HepG2 (cell line): Measurements from ENCODE around the gene BMPR1B. TPM values are rescaled to one million over a fixed set of nuclear protein-coding genes. Genes with fewer than 3 reads are reported as not detected.

ENCODE experiments used
- ATAC-seq: fragments of 200-7000 bp; cut with Tn5 transposase; 3 replicates; pipeline ENCODE4 v1.9.1; 2020; ENCODE audit warnings: mild to moderate bottlenecking, moderate library complexity
- BruUV-seq: library from RNA; stranded (reverse); fragments of 400-500 nt; replicated peaks from 2 replicates; lab custom pipeline; 2021; lab: Mats Ljungman, UMichigan
- CTCF ChIA-PET: fragments of 300-600 bp; formaldehyde crosslinking; extraction: SDS; loops from one replicate; lab custom pipeline; 2021; ENCODE audit warnings: low total read pairs, inconsistent platforms, low intra/inter-chr PET ratio; lab: Yijun Ruan, JAX
- POLR2A ChIA-PET: fragments of 350-600 bp; sonication (Branson Sonifier 250); formaldehyde crosslinking; loops from one replicate; lab custom pipeline; 2020; ENCODE audit warnings: antibody characterized with exemption, inconsistent platforms; lab: Yijun Ruan, JAX
- DNase-seq: peaks from one replicate; pipeline ENCODE4 v3.0.0-alpha.2; 2015; ENCODE audit warnings: low spot score
- FAIRE-seq: peaks from 3 replicates; lab custom pipeline; 2011; peaks lifted over from hg19 to GRCh38; lab: Jason Lieb, UNC
- H2AFZ ChIP-seq: one replicate; pipeline ENCODE4 v1.6.1; 2011; ENCODE audit warnings: low read length, inconsistent platforms
- H3K27ac ChIP-seq: fragments of 300-600 bp; 3 replicates; pipeline ENCODE4 v1.8.0; 2011; ENCODE audit warnings: mixed run types, mild to moderate bottlenecking, mixed read lengths, low read length, inconsistent platforms; ENCODE audit not compliant: insufficient read depth; ENCODE audit errors: extremely low read length
- H3K27me3 ChIP-seq, 2 experiments: fragments of 200-600 bp in 1 of 2; 2 replicates in 1 of 2; 3 replicates in 1 of 2; pipeline versions ENCODE4 v1.6.0 to v1.8.0; 2011; ENCODE audit warnings: low read length in 2 of 2, mild to moderate bottlenecking in 2 of 2, moderate library complexity in 2 of 2, inconsistent platforms in 1 of 2; ENCODE audit not compliant: insufficient read depth in 2 of 2, control insufficient read depth in 1 of 2
- H3K36me3 ChIP-seq, 2 experiments: fragments of 200-600 bp in 1 of 2; replicated peaks in 1 of 2; 2 replicates in 1 of 2; 3 replicates in 1 of 2; pipeline versions ENCODE4 v1.5.1 to v1.8.0; 2011; ENCODE audit warnings: low read length in 2 of 2, inconsistent platforms in 1 of 2; ENCODE audit not compliant: insufficient read depth in 2 of 2, control insufficient read depth in 1 of 2
- H3K4me1 ChIP-seq: 2 replicates; pipeline ENCODE4 v1.5.1; 2012; ENCODE audit warnings: low read length, inconsistent platforms; ENCODE audit not compliant: insufficient read depth
- H3K4me2 ChIP-seq: 2 replicates; pipeline ENCODE4 v1.6.0; 2011; ENCODE audit warnings: low read depth, low read length, inconsistent platforms
- H3K4me3 ChIP-seq, 3 experiments: fragments of 200-600 bp in 1 of 3; sonication (generic), shearing (Covaris generic) in 1 of 3; replicated peaks in 1 of 3; 2 replicates each; pipeline ENCODE4 v1.5.1; 2011 to 2016; ENCODE audit warnings: low read length in 3 of 3, inconsistent platforms in 2 of 3, low read depth in 2 of 3, mild to moderate bottlenecking in 2 of 3, control low read depth in 1 of 3, mixed read lengths in 1 of 3; ENCODE audit not compliant: insufficient read depth in 1 of 3
- H3K79me2 ChIP-seq: one replicate; pipeline ENCODE4 v1.6.1; 2011; ENCODE audit warnings: low read length, inconsistent platforms; ENCODE audit not compliant: insufficient read depth
- H3K9ac ChIP-seq: 2 replicates; pipeline ENCODE4 v1.6.0; 2011; ENCODE audit warnings: mild to moderate bottlenecking, low read depth, low read length, inconsistent platforms; ENCODE audit not compliant: insufficient read depth
- H3K9me3 ChIP-seq: 2 replicates; pipeline ENCODE4 v1.5.1; 2012; ENCODE audit warnings: mild to moderate bottlenecking, low read length
- H4K20me1 ChIP-seq: 2 replicates; pipeline ENCODE4 v1.6.0; 2011; ENCODE audit warnings: inconsistent platforms, mild to moderate bottlenecking, low read length, moderate library complexity; ENCODE audit not compliant: insufficient read depth
- BRCA1 ChIP-seq: sonication (generic); formaldehyde crosslinking; IDR thresholded peaks from 2 replicates; pipeline ENCODE4 v1.4.0; 2020; ENCODE audit warnings: missing genetic modification reagents
- DNMT1 ChIP-seq: sonication (generic); formaldehyde crosslinking; IDR thresholded peaks from 2 replicates; pipeline ENCODE4 v1.5.1; 2020; ENCODE audit warnings: mild to moderate bottlenecking, missing genetic modification reagents
- EEA1 ChIP-seq: sonication (generic); formaldehyde crosslinking; IDR thresholded peaks from 2 replicates; pipeline ENCODE4 v1.5.1; 2020; ENCODE audit warnings: mild to moderate bottlenecking, missing genetic modification reagents, borderline replicate concordance
- HCFC1 ChIP-seq: fragments of 150-350 bp; IDR thresholded peaks from 2 replicates; pipeline ENCODE4 v1.6.1; 2014; ENCODE audit warnings: low read depth, low read length
- ISL2 ChIP-seq: sonication (generic); formaldehyde crosslinking; IDR thresholded peaks from 2 replicates; pipeline ENCODE4 v1.5.0; 2020; ENCODE audit warnings: missing genetic modification reagents
- NFIC ChIP-seq: IDR thresholded peaks from 2 replicates; pipeline ENCODE4 v1.6.1; 2012; ENCODE audit warnings: mild to moderate bottlenecking, low read length, inconsistent platforms
- PRMT3 ChIP-seq: sonication (generic); formaldehyde crosslinking; IDR thresholded peaks from 2 replicates; pipeline ENCODE4 v1.8.1; 2022; ENCODE audit warnings: low read depth, mild to moderate bottlenecking, moderate library complexity, missing genetic modification reagents, borderline replicate concordance
- RAD21 ChIP-seq: fragments of 450-650 bp; formaldehyde crosslinking; IDR thresholded peaks from 2 replicates; pipeline ENCODE4 v1.5.0; 2020; ENCODE audit warnings: mild to moderate bottlenecking
- TBL1XR1 ChIP-seq: fragments of 150-350 bp; IDR thresholded peaks from 2 replicates; pipeline ENCODE4 v1.6.1; 2014; ENCODE audit warnings: borderline replicate concordance, low read length; ENCODE audit not compliant: partially characterized antibody
- ZNF256 ChIP-seq: sonication (generic); formaldehyde crosslinking; conservative IDR thresholded peaks from 2 replicates; pipeline ENCODE4 v1.4.0; 2020; ENCODE audit warnings: missing genetic modification reagents
- ZNF547 ChIP-seq: sonication (generic); formaldehyde crosslinking; IDR thresholded peaks from 2 replicates; pipeline ENCODE4 v1.5.1; 2020; ENCODE audit warnings: mild to moderate bottlenecking, missing genetic modification reagents
- ZNF570 ChIP-seq: sonication (generic); formaldehyde crosslinking; IDR thresholded peaks from 2 replicates; pipeline ENCODE4 v1.4.0; 2020; ENCODE audit warnings: mild to moderate bottlenecking, missing genetic modification reagents, borderline replicate concordance
- ZNF619 ChIP-seq: sonication (generic); formaldehyde crosslinking; IDR thresholded peaks from 2 replicates; pipeline ENCODE4 v1.4.0; 2020; ENCODE audit warnings: mild to moderate bottlenecking, missing genetic modification reagents
- ZNF678 ChIP-seq: sonication (generic); formaldehyde crosslinking; IDR thresholded peaks from 2 replicates; pipeline ENCODE4 v1.4.0; 2020; ENCODE audit warnings: mild to moderate bottlenecking, missing genetic modification reagents
- WGBS: methylation state at CpG from one replicate; pipeline ENCODE4 v1.1.6; 2017; ENCODE audit warnings: low lambda C conversion rate; 5-methylcytosine and 5-hydroxymethylcytosine counted together
- in situ Hi-C: cut with HindIII; loops from 2 replicates; pipeline ENCODE4 v1.10.0; 2017; ENCODE audit warnings: low pct_unique_long_range_greater_than_20kb; ENCODE audit not compliant: extremely low pct_ligation_motif_present
- intact Hi-C: fragments of 100-400 bp; cut with micrococcal nuclease; formaldehyde crosslinking; loops from one replicate; pipeline ENCODE4 v1.10.0; 2022; ENCODE audit not compliant: unreplicated experiment
- polyA plus RNA-seq, 8 experiments: library from polyadenylated mRNA; depleted of rRNA in 3 of 8; stranded (reverse) in 7 of 8; unstranded in 1 of 8; fragments of >200 nt; fragmentation: Illumina TruSeq in 4 of 8; extraction: Trizol in 4 of 8; gene quantifications; 2 replicates each; pipeline versions ENCODE4 v1.2.1 to v1.2.3, GENCODE V29; 2011 to 2016; ENCODE audit warnings: low read depth in 4 of 8, missing spikeins in 1 of 8, mixed read lengths in 1 of 8; ENCODE audit not compliant: insufficient read depth in 1 of 8
- total RNA-seq, 5 experiments: library from RNA; depleted of rRNA; stranded (reverse); fragments of >200 nt; fragmentation: Illumina TruSeq; extraction: Trizol; gene quantifications; 2 replicates each; pipeline ENCODE4 v1.2.3, GENCODE V29; 2016; ENCODE audit warnings: low read depth in 1 of 5
- TF ChIP-seq, protein P1 (sequence below): sonication (generic); formaldehyde crosslinking; IDR thresholded peaks from 2 replicates; pipeline ENCODE4 v1.8.1; 2022; ENCODE audit warnings: low read depth, mild to moderate bottlenecking, missing genetic modification reagents
- TF ChIP-seq, protein P2 (sequence below): sonication (generic); formaldehyde crosslinking; conservative IDR thresholded peaks from 2 replicates; pipeline ENCODE4 v1.4.0; 2020; ENCODE audit warnings: missing genetic modification reagents
- TF ChIP-seq, protein P3 (sequence below), 2 experiments: sonication (generic) in 1 of 2; formaldehyde crosslinking in 1 of 2; IDR thresholded peaks; 2 replicates each; pipeline versions ENCODE4 v1.4.0 to v1.6.1; 2016 to 2020; ENCODE audit warnings: borderline replicate concordance in 1 of 2, low read depth in 1 of 2, mild to moderate bottlenecking in 1 of 2, missing genetic modification reagents in 1 of 2

The BMPR1B gene
- total and polyA plus RNA-seq, 2 of the 13 experiments (the other 11 are each of a cell fraction or from before 2014, with no cell fraction given) = 0.07 TPM; not detected in 1

DNA sequence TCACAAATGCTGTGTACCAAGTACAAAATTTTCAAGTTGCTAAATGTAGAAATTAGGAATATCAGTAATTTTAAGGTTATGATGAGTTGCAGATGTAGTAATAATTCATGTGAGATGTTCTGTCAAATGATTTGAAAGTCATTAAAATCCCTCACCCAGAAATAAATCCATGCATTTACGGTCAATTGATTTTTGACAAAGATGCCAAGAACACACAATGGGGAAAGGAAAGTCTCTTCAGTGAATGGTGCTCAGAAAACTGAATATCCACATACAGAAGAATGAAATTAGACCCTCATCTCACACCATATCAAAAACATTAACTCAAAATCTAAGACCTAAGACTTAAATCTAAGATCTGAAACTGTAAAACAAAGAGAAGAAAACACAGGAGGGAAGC is 12.9 kb upstream of the BMPR1B start:
- BruUV-seq = no TSS peak
- Histone ChIP-seq H3K27me3 (no peaks in the 10 kb centered on the region; a peak in 1 of 5 replicates), H3K9ac (no peak overlapping the region), H3K4me1 (no peaks in the 10 kb centered on the region), H3K9me3 (no peaks in the 10 kb centered on the region), H3K36me3 (no peaks in the 10 kb centered on the region), H2AFZ (no peak overlapping the region), H3K79me2 (no peaks in the 10 kb centered on the region), H4K20me1 (no peaks in the 10 kb centered on the region), H3K4me2 (no peak overlapping the region), H3K27ac (no peak overlapping the region), H3K4me3 (no peak overlapping the region)
- no peak for ATAC-seq
- in situ Hi-C loops (no loop called here), intact Hi-C loops (no loop called here)
- no peak for DNase-seq
- CTCF ChIA-PET = no interaction called here
- WGBS = 0% methylated on average over 1 of the region's 1 CpG
- POLR2A ChIA-PET = no interaction called here
- no peak for FAIRE-seq
- TF ChIP-seq, protein P1, sequence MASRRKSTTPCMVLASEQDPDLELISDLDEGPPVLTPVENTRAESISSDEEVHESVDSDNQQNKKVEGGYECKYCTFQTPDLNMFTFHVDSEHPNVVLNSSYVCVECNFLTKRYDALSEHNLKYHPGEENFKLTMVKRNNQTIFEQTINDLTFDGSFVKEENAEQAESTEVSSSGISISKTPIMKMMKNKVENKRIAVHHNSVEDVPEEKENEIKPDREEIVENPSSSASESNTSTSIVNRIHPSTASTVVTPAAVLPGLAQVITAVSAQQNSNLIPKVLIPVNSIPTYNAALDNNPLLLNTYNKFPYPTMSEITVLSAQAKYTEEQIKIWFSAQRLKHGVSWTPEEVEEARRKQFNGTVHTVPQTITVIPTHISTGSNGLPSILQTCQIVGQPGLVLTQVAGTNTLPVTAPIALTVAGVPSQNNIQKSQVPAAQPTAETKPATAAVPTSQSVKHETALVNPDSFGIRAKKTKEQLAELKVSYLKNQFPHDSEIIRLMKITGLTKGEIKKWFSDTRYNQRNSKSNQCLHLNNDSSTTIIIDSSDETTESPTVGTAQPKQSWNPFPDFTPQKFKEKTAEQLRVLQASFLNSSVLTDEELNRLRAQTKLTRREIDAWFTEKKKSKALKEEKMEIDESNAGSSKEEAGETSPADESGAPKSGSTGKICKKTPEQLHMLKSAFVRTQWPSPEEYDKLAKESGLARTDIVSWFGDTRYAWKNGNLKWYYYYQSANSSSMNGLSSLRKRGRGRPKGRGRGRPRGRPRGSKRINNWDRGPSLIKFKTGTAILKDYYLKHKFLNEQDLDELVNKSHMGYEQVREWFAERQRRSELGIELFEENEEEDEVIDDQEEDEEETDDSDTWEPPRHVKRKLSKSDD (CRISPR knock-in tag) = no peak
- no peak for TF ChIP-seq TBL1XR1
- no peak for TF ChIP-seq ZNF678 (CRISPR knock-in tag)
- TF ChIP-seq BRCA1 (CRISPR knock-in tag) = no peak
- no peak for TF ChIP-seq ZNF547
- no peak for TF ChIP-seq HCFC1
- no peak for TF ChIP-seq EEA1 (CRISPR knock-in tag)
- TF ChIP-seq PRMT3 = no peak
- no peak for TF ChIP-seq RAD21 (CRISPR knock-in tag)
- TF ChIP-seq ZNF256 (CRISPR knock-in tag) = no peak
- TF ChIP-seq DNMT1 (CRISPR knock-in tag) = no peak
- no peak for TF ChIP-seq NFIC
- TF ChIP-seq, protein P2, sequence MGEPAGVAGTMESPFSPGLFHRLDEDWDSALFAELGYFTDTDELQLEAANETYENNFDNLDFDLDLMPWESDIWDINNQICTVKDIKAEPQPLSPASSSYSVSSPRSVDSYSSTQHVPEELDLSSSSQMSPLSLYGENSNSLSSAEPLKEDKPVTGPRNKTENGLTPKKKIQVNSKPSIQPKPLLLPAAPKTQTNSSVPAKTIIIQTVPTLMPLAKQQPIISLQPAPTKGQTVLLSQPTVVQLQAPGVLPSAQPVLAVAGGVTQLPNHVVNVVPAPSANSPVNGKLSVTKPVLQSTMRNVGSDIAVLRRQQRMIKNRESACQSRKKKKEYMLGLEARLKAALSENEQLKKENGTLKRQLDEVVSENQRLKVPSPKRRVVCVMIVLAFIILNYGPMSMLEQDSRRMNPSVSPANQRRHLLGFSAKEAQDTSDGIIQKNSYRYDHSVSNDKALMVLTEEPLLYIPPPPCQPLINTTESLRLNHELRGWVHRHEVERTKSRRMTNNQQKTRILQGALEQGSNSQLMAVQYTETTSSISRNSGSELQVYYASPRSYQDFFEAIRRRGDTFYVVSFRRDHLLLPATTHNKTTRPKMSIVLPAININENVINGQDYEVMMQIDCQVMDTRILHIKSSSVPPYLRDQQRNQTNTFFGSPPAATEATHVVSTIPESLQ (CRISPR knock-in tag) = no peak
- TF ChIP-seq, protein P3, sequence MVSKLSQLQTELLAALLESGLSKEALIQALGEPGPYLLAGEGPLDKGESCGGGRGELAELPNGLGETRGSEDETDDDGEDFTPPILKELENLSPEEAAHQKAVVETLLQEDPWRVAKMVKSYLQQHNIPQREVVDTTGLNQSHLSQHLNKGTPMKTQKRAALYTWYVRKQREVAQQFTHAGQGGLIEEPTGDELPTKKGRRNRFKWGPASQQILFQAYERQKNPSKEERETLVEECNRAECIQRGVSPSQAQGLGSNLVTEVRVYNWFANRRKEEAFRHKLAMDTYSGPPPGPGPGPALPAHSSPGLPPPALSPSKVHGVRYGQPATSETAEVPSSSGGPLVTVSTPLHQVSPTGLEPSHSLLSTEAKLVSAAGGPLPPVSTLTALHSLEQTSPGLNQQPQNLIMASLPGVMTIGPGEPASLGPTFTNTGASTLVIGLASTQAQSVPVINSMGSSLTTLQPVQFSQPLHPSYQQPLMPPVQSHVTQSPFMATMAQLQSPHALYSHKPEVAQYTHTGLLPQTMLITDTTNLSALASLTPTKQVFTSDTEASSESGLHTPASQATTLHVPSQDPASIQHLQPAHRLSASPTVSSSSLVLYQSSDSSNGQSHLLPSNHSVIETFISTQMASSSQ (IDR thresholded peaks at IDR 0.05; ENCODE audit: low read depth) = no peak
- TF ChIP-seq, protein P3 (CRISPR knock-in tag; IDR thresholded peaks at IDR 0.05; ENCODE audit: borderline replicate concordance) = no peak
- no peak for TF ChIP-seq ZNF619 (CRISPR knock-in tag)
- TF ChIP-seq ZNF570 (CRISPR knock-in tag) = no peak
- no peak for TF ChIP-seq ISL2 (CRISPR knock-in tag)
